ENCODE data around the gene RXFP4. TPM values are rescaled to one million over a fixed set of nuclear protein-coding genes. Genes with fewer than 3 reads are reported as not detected.

Gene RXFP4
- total RNA-seq, 1 experiment from 2014 or later = 0.08 TPM

DNA sequence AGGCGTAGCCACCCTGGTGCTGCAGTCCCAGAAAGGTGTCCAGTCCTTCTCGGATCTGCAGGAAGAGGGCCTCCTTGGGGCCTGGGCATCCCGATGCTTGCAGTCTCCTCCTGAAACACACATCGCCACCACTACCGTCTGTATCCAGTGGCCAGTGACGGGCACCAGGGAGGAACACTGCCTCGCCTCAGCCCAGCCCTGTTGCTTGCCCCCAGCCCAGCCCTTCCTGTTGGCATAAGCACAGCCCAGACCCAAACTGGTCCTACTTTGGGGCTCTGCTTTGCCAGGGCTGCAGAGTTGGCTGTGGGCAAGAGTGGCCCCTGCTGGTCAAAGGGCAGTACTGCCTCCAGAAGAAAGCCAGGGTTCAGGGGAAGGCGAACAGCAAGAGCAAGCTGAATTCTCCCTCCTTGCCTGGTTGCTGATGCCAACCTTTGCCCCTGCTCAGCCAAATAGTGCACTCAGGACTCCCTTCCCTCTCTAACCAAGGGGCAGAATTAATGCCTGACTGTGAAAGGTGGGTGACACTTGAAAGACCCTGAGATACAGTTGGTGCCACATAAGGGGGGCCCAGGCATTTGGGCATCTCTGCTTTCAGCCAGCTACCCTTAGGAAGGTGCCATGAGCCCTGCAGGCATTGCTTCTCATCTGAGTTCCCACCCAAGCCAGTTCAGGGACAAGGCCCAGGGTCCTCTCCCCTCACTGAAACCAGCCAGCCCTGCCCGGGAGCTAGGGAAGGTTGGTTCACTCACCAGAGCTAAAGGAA is 48.0 kb downstream of the RXFP4 start:
- DNase-seq = peak; percentile 61 to 83
- Histone ChIP-seq H3K27me3 (no peaks in the 10 kb centered on the region), H3K36me3 (no peaks in the 10 kb centered on the region), H3K4me3 (no peak overlapping the region), H3K9me3 (replicated peaks) (no peaks in the 10 kb centered on the region), H3K27ac (no peak overlapping the region), H3K4me1 (peaks cover 6% of the 10 kb centered on the region)

DNA sequence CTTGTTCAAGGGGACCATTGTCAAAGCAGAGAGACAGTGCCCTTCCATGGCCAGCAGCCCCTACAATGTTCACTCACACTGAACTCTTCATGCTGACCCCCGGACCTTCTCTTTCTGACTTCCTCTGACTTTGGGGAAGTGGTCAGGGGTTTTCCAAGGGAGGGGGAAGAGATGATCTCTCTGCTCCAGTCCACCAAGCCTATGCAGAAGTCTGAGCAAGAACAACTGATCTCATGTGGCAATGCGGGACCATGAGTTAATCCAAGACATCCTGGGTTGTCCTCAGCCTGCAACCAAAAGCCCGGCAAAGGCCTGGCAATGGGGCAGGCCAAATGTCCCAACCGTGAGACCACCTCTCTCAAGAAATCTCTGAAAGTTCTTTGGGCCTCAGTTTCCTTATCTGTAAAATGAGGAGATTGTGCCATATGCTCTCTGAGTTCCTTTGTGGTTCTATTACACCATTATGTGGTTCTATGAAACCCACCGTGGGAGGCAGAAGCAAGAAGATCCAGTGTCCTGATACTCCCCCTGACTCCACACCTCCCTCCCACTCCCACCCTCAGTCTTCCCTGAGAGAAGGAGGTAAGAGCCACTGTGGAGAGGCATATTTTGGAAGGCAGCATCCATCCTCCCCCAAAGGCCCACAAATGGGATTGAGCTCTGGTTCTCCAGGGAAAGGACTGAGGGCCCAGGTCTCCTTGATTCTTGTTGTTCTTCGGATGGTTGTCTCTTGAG is 48.7 kb downstream of the RXFP4 start:
- Histone ChIP-seq H3K27ac (no peak overlapping the region), H3K4me1 (0 out of 2 replicates have a peak, but pooled peaks cover 4% of the 10 kb centered on the region), H3K9me3 (replicated peaks) (no peaks in the 10 kb centered on the region), H3K27me3 (no peaks in the 10 kb centered on the region), H3K36me3 (no peaks in the 10 kb centered on the region), H3K4me3 (no peak overlapping the region)
- no peak for DNase-seq

Other genes with a start within 250 kb of the RXFP4 start
- gene GON4L, start 84.4 kb upstream of the RXFP4 start, total RNA-seq (2014; rRNA removed; shearing (Covaris generic)) = 22.8 and 25.8 TPM in 2 replicates
- 6.8 and 6.9 TPM in 2 replicates for gene SYT11, start 82.1 kb upstream of the RXFP4 start, total RNA-seq (2014; rRNA removed; shearing (Covaris generic))
- 19.4 and 26.0 TPM in 2 replicates for gene RIT1, start 30.3 kb upstream of the RXFP4 start, total RNA-seq (2014; rRNA removed; shearing (Covaris generic))
- gene KHDC4, start 7.2 kb upstream of the RXFP4 start, total RNA-seq (2014; rRNA removed; shearing (Covaris generic)) = 36.4 and 52.1 TPM in 2 replicates
- gene ARHGEF2, start 36.9 kb downstream of the RXFP4 start, total RNA-seq (2014; rRNA removed; shearing (Covaris generic)) = 152 and 167 TPM in 2 replicates
- 170 and 183 TPM in 2 replicates for gene SSR2, start 79.3 kb downstream of the RXFP4 start, total RNA-seq (2014; rRNA removed; shearing (Covaris generic))
- 34.4 and 36.5 TPM in 2 replicates for gene UBQLN4, start 112.2 kb downstream of the RXFP4 start, total RNA-seq (2014; rRNA removed; shearing (Covaris generic))
- gene LAMTOR2, start 113.1 kb downstream of the RXFP4 start, total RNA-seq (2014; rRNA removed; shearing (Covaris generic)) = 24.8 and 33.3 TPM in 2 replicates
- not detected in 2 replicates for gene RAB25, start 119.5 kb downstream of the RXFP4 start, total RNA-seq (2014; rRNA removed; shearing (Covaris generic))
- 21.8 and 22.3 TPM in 2 replicates for gene MEX3A, start 140.8 kb downstream of the RXFP4 start, total RNA-seq (2014; rRNA removed; shearing (Covaris generic))
- gene LMNA, start 173.1 kb downstream of the RXFP4 start, total RNA-seq (2014; rRNA removed; shearing (Covaris generic)) = 113 and 114 TPM in 2 replicates
- 1.2 and 2.1 TPM in 2 replicates for gene SEMA4A, start 211.9 kb downstream of the RXFP4 start, total RNA-seq (2014; rRNA removed; shearing (Covaris generic))

All from SJCRH30 (cell line).